AG09309 (cell line): ENCODE data around the gene DROSHA.
"Not testable (repeated sequence)": the region's sequence is repeated elsewhere in the genome, so short reads cannot be mapped to it uniquely, and the experiment has no call there.

Source experiments
- DNase-seq: peaks from one replicate; pipeline ENCODE4 v3.0.0-alpha.2; 2010; ENCODE audit warnings: low read depth
- H3K4me3 ChIP-seq: 2 replicates; pipeline ENCODE4 v1.5.1; 2011; ENCODE audit warnings: mild to moderate bottlenecking, low read depth, low read length, moderate library complexity; ENCODE audit not compliant: control insufficient read depth
- CTCF ChIP-seq: IDR thresholded peaks from 2 replicates; pipeline ENCODE4 v1.5.1; 2011; ENCODE audit warnings: mild to moderate bottlenecking, low read depth, low read length, inconsistent platforms; ENCODE audit not compliant: insufficient read depth, control insufficient read depth; ENCODE audit errors: missing control alignments

The DROSHA gene

GRCh38 chr5:31553863-31554262 is 22.0 kb upstream of the DROSHA start:
- no peak overlapping the region for H3K4me3 ChIP-seq
- no peak for TF ChIP-seq CTCF
- DNase-seq, result no peak

DNA sequence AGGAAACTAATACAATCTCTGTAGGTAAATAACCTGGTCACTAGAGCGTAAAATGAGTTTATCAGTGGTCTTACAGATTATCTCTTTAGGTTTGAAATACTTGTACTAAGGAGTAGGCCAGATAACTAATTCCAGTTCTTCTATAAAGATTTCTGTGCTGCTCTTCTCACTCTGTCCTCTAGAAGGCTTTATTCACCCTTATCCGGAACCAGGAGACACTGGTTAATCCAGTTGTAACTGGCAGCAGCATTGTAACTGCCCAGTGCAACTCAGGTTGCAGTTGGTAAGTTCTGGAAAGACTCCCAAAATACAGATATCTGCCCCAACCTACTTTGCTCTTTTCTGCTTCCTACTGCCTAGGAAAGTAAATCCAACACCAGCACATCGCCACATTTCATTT is 20.0 kb upstream of the DROSHA start:
- no peak overlapping the region for H3K4me3 ChIP-seq
- no peak for DNase-seq
- no peak for TF ChIP-seq CTCF

DNA sequence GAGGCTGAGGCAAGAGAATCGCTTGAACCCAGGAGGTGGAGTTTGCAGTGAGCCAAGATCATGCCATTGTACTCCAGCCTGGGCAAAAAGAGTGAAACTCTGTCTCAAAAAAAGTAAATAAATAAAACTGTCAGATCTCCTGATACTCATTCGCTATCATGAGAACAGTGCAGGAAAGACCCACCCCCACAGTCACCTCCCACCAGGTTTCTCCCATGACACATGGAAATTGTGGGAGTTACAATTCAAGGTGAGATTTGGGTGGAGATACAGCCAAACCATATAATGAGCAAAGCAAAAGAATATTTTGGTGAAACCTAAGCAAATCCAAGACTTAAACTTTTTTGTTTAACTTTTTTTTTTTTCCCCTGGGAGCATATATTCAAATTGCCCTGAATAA is 17.2 kb upstream of the DROSHA start:
- DNase-seq, H3K4me3 ChIP-seq: not testable (repeated sequence)

DNA sequence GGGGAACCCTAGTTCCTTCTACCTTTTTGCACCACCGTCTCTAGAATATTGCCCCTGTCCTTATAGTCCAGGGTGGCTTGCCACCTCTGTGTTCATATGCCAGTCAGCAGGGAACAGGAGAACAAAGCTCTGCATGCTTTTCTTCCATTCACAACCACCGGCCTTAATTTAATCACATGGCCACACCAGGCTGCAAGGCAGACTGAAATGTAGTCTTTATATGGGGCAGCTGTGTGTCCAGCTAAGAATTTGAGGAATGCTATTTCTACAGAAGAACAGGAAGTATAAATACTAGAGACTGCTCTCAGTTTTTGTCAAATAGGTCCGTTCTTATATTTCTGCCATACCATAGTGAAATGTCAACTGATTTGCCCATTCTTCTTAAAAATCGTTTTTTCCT is 6.0 kb upstream of the DROSHA start:
- no peak for TF ChIP-seq CTCF
- no peak overlapping the region for H3K4me3 ChIP-seq
- no peak for DNase-seq

GRCh38 chr5:31537349-31537748 is 5.5 kb upstream of the DROSHA start:
- H3K4me3 ChIP-seq, result no peak overlapping the region
- no peak for TF ChIP-seq CTCF
- DNase-seq, result no peak

DNA sequence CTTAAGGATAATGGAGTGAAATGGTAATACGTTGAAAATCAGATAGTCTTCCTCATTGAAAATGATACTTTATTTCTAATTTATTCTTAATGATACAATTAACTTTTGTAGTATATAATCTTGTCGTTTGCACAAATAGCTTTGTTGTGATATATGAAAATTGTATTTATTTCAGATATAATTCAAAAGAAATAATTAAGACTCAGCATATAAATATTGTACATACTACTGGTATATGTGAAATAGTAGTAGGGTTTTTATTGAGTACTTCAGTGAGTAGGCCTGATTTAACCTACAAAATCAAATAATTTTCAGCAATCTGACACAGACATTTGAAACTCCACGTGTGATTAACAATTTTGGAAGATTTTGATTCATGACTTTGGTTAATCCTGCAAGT is 5.0 kb upstream of the DROSHA start:
- no peak for TF ChIP-seq CTCF
- DNase-seq, result no peak
- no peak overlapping the region for H3K4me3 ChIP-seq

GRCh38 chr5:31534527-31535046 is 2.7 kb upstream of the DROSHA start:
- no peak for DNase-seq
- no peak overlapping the region for H3K4me3 ChIP-seq

More at GRCh38 chr5:31534527-31535046, 2.7 kb upstream of the DROSHA start:
- TF ChIP-seq CTCF, result no peak
